Testis (tissue), 2 donors: ENCODE data around the gene MAN1A1.

Experiments
- POLR2A ChIP-seq: fragments of 450-650 bp; IDR thresholded peaks from one replicate; pipeline ENCODE4 v1.6.1; 2017; ENCODE audit warnings: antibody characterized with exemption, mild to moderate bottlenecking, moderate library complexity
- TF ChIP-seq, protein P1 (sequence below), 3 experiments: fragments of 450-650 bp in 2 of 3; fragments of 200-600 bp in 1 of 3; sonication (generic) in 1 of 3; IDR thresholded peaks; one replicate each; pipeline ENCODE4 v1.5.1; 2016 to 2019; ENCODE audit warnings: antibody characterized with exemption in 3 of 3, mild to moderate bottlenecking in 2 of 3, moderate library complexity in 1 of 3

DNA sequence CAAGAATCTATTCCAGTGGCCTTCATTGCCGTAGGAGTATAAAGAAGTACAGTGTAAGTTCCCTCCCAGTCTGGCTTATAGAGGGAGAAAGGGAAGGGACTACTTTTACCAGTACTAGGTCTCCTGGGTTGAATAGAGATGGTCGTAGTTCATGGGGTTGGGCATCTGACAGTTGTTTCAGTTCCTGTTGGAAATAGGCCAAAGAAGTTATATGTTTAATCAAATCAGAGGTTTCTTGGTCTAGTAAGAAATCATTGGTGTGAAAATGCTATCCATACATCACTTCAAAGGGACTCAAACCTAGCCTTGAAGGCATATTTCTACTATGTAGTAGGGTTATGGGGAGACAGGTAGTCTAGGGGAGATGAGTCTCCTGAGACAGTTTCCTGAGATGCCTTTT, 45.6 kb upstream of the MAN1A1 start:
- no peak for TF ChIP-seq POLR2A
- TF ChIP-seq, protein P1, sequence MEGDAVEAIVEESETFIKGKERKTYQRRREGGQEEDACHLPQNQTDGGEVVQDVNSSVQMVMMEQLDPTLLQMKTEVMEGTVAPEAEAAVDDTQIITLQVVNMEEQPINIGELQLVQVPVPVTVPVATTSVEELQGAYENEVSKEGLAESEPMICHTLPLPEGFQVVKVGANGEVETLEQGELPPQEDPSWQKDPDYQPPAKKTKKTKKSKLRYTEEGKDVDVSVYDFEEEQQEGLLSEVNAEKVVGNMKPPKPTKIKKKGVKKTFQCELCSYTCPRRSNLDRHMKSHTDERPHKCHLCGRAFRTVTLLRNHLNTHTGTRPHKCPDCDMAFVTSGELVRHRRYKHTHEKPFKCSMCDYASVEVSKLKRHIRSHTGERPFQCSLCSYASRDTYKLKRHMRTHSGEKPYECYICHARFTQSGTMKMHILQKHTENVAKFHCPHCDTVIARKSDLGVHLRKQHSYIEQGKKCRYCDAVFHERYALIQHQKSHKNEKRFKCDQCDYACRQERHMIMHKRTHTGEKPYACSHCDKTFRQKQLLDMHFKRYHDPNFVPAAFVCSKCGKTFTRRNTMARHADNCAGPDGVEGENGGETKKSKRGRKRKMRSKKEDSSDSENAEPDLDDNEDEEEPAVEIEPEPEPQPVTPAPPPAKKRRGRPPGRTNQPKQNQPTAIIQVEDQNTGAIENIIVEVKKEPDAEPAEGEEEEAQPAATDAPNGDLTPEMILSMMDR (IDR thresholded peaks at IDR 0.05) = no peak
